WTC11 (cell line): Measurements from ENCODE around the gene TBC1D19. TPM values are rescaled to one million over a fixed set of nuclear protein-coding genes. Genes with fewer than 3 reads are reported as not detected.

ENCODE experiments used
- ATAC-seq: fragments of 200-7000 bp; cut with Tn5 transposase; 2 replicates; pipeline ENCODE4 v1.10.0; 2021; ENCODE audit warnings: mild to moderate bottlenecking, moderate library complexity
- CTCF ChIA-PET: fragments of 300-600 bp; sonication (Branson Sonifier 250); formaldehyde crosslinking; loops from one replicate; lab custom pipeline; 2021; ENCODE audit warnings: antibody characterized with exemption; lab: Charles Lee
- POLR2A ChIA-PET: fragments of 350-600 bp; sonication (Branson Sonifier 250); formaldehyde crosslinking; loops from one replicate; lab custom pipeline; 2021; ENCODE audit warnings: antibody characterized with exemption; lab: Charles Lee
- DNase-seq: peaks from one replicate; pipeline ENCODE4 v3.0.0; 2021; ENCODE audit warnings: low spot score
- H3K27ac Mint-ChIP-seq: 2 replicates; pipeline ENCODE4 v1.8.0; 2021; ENCODE audit warnings: mixed read lengths
- H3K27me3 Mint-ChIP-seq: 2 replicates; pipeline ENCODE4 v1.8.0; 2021; ENCODE audit warnings: low read depth, mild to moderate bottlenecking, moderate library complexity, mixed read lengths
- H3K36me3 Mint-ChIP-seq: 2 replicates; pipeline ENCODE4 v1.8.0; 2021; ENCODE audit warnings: mixed read lengths
- H3K4me1 Mint-ChIP-seq: 2 replicates; pipeline ENCODE4 v1.8.0; 2022; ENCODE audit warnings: mixed read lengths
- H3K4me3 Mint-ChIP-seq: 2 replicates; pipeline ENCODE4 v1.8.0; 2021; ENCODE audit warnings: mild to moderate bottlenecking, moderate library complexity, mixed read lengths
- H3K9me3 Mint-ChIP-seq: 2 replicates; pipeline ENCODE4 v1.8.0; 2021; ENCODE audit warnings: mixed read lengths
- AR ChIP-seq: fragments of 250-450 bp; sonication (Bioruptor Pico); IDR thresholded peaks from 2 replicates; pipeline ENCODE4 v1.9.0; 2021; ENCODE audit warnings: mild to moderate bottlenecking
- EMX1 ChIP-seq: fragments of 250-450 bp; sonication (Bioruptor Pico); IDR thresholded peaks from 2 replicates; pipeline ENCODE4 v1.8.0; 2021; ENCODE audit warnings: mild to moderate bottlenecking
- ESRRA ChIP-seq: sonication (generic); formaldehyde crosslinking; IDR thresholded peaks from 2 replicates; pipeline ENCODE4 v1.8.1; 2022; ENCODE audit warnings: mild to moderate bottlenecking, missing genetic modification reagents, borderline replicate concordance
- ETV6 ChIP-seq: sonication (generic); formaldehyde crosslinking; IDR thresholded peaks from 2 replicates; pipeline ENCODE4 v1.8.1; 2022; ENCODE audit warnings: mild to moderate bottlenecking, missing genetic modification reagents
- NFYB ChIP-seq: sonication (generic); formaldehyde crosslinking; conservative IDR thresholded peaks from 2 replicates; pipeline ENCODE4 v1.8.0; 2022; ENCODE audit warnings: low read depth, missing genetic modification reagents
- NR1H2 ChIP-seq: sonication (generic); formaldehyde crosslinking; IDR thresholded peaks from 2 replicates; pipeline ENCODE4 v1.9.0; 2021; ENCODE audit warnings: mild to moderate bottlenecking, moderate library complexity, missing genetic modification reagents
- OVOL2 ChIP-seq: fragments of 250-450 bp; sonication (Bioruptor Pico); IDR thresholded peaks from 2 replicates; pipeline ENCODE4 v1.9.0; 2021; ENCODE audit warnings: mild to moderate bottlenecking, borderline replicate concordance
- TEAD1 ChIP-seq: sonication (generic); formaldehyde crosslinking; IDR thresholded peaks from 2 replicates; pipeline ENCODE4 v1.8.0; 2022; ENCODE audit warnings: mild to moderate bottlenecking, missing genetic modification reagents
- ZNF121 ChIP-seq: sonication (generic); formaldehyde crosslinking; IDR thresholded peaks from 2 replicates; pipeline ENCODE4 v1.8.0; 2023; ENCODE audit warnings: missing genetic modification reagents
- ZNF263 ChIP-seq: sonication (generic); formaldehyde crosslinking; IDR thresholded peaks from 2 replicates; pipeline ENCODE4 v1.8.1; 2022; ENCODE audit warnings: low read depth, mild to moderate bottlenecking, moderate library complexity, missing genetic modification reagents
- total RNA-seq: library from RNA; stranded (reverse); gene quantifications from 3 replicates; pipeline ENCODE4 v1.2.3, GENCODE V29; 2021
- TF ChIP-seq, protein P1 (sequence below): sonication (generic); formaldehyde crosslinking; IDR thresholded peaks from 2 replicates; pipeline ENCODE4 v1.8.0; 2022; ENCODE audit warnings: mild to moderate bottlenecking, missing genetic modification reagents
- TF ChIP-seq, protein P2 (sequence below): sonication (generic); formaldehyde crosslinking; IDR thresholded peaks from 2 replicates; pipeline ENCODE4 v1.8.1; 2023; ENCODE audit warnings: mild to moderate bottlenecking, missing genetic modification reagents, borderline replicate concordance
- TF ChIP-seq, protein P3 (sequence below): sonication (generic); formaldehyde crosslinking; IDR thresholded peaks from 2 replicates; pipeline ENCODE4 v1.8.1; 2023; ENCODE audit warnings: mild to moderate bottlenecking, missing genetic modification reagents, moderate library complexity
- TF ChIP-seq, protein P4 (sequence below): sonication (generic); formaldehyde crosslinking; IDR thresholded peaks from 2 replicates; pipeline ENCODE4 v1.8.0; 2023; ENCODE audit warnings: missing genetic modification reagents

TBC1D19 gene
- total RNA-seq, 1 experiment from 2014 or later, result 2.1 TPM

- TF ChIP-seq, protein P1, sequence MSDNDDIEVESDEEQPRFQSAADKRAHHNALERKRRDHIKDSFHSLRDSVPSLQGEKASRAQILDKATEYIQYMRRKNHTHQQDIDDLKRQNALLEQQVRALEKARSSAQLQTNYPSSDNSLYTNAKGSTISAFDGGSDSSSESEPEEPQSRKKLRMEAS (CRISPR knock-in tag), result no peak
- TF ChIP-seq ETV6 (CRISPR knock-in tag) (no peak), ESRRA (CRISPR knock-in tag) (no peak), OVOL2 (CRISPR knock-in tag) (no peak), ZNF121 (no peak), EMX1 (CRISPR knock-in tag) (no peak)
- TF ChIP-seq, protein P2, sequence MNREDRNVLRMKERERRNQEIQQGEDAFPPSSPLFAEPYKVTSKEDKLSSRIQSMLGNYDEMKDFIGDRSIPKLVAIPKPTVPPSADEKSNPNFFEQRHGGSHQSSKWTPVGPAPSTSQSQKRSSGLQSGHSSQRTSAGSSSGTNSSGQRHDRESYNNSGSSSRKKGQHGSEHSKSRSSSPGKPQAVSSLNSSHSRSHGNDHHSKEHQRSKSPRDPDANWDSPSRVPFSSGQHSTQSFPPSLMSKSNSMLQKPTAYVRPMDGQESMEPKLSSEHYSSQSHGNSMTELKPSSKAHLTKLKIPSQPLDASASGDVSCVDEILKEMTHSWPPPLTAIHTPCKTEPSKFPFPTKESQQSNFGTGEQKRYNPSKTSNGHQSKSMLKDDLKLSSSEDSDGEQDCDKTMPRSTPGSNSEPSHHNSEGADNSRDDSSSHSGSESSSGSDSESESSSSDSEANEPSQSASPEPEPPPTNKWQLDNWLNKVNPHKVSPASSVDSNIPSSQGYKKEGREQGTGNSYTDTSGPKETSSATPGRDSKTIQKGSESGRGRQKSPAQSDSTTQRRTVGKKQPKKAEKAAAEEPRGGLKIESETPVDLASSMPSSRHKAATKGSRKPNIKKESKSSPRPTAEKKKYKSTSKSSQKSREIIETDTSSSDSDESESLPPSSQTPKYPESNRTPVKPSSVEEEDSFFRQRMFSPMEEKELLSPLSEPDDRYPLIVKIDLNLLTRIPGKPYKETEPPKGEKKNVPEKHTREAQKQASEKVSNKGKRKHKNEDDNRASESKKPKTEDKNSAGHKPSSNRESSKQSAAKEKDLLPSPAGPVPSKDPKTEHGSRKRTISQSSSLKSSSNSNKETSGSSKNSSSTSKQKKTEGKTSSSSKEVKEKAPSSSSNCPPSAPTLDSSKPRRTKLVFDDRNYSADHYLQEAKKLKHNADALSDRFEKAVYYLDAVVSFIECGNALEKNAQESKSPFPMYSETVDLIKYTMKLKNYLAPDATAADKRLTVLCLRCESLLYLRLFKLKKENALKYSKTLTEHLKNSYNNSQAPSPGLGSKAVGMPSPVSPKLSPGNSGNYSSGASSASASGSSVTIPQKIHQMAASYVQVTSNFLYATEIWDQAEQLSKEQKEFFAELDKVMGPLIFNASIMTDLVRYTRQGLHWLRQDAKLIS (CRISPR knock-in tag), result no peak
- TF ChIP-seq, all 79 proteins: peak for 0
Measured at GRCh38 chr4:26576231-26576739, 7.6 kb upstream of the TBC1D19 start (continued).

GRCh38 chr4:26577066-26577465 lies 6.8 kb upstream of the TBC1D19 start:
- CTCF ChIA-PET, result no interaction called here
- Mint-ChIP-seq H3K36me3 (no peaks in the 10 kb centered on the region), H3K27ac (no peak overlapping the region), H3K27me3 (peaks cover 5% of the 10 kb centered on the region), H3K4me3 (no peak overlapping the region), H3K9me3 (0 out of 2 replicates have a peak, but pooled peaks cover 4% of the 10 kb centered on the region), H3K4me1 (peaks cover 10% of the 10 kb centered on the region)
- DNase-seq, result no peak
- POLR2A ChIA-PET, result no interaction called here
- TF ChIP-seq NFYB (CRISPR knock-in tag) (no peak), NR1H2 (CRISPR knock-in tag) (no peak), TEAD1 (CRISPR knock-in tag) (no peak), AR (CRISPR knock-in tag) (no peak), ZNF263 (no peak)
- TF ChIP-seq, protein P3, sequence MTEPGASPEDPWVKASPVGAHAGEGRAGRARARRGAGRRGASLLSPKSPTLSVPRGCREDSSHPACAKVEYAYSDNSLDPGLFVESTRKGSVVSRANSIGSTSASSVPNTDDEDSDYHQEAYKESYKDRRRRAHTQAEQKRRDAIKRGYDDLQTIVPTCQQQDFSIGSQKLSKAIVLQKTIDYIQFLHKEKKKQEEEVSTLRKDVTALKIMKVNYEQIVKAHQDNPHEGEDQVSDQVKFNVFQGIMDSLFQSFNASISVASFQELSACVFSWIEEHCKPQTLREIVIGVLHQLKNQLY (CRISPR knock-in tag), result no peak
- TF ChIP-seq, protein P4, sequence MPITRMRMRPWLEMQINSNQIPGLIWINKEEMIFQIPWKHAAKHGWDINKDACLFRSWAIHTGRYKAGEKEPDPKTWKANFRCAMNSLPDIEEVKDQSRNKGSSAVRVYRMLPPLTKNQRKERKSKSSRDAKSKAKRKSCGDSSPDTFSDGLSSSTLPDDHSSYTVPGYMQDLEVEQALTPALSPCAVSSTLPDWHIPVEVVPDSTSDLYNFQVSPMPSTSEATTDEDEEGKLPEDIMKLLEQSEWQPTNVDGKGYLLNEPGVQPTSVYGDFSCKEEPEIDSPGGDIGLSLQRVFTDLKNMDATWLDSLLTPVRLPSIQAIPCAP (CRISPR knock-in tag), result no peak
- TF ChIP-seq, protein P2 (CRISPR knock-in tag), result no peak
- TF ChIP-seq, all 79 proteins: peak for 0
- no peak for ATAC-seq
